Loucy (cell line): ENCODE results near the gene AMPD2.
"Not testable (repeated sequence)": the region's sequence is repeated elsewhere in the genome, so short reads cannot be mapped to it uniquely, and the experiment has no call there.

ENCODE experiments used
- H2AFZ ChIP-seq: fragments of 200-600 bp; sonication (generic); 2 replicates; pipeline ENCODE4 v1.6.0; 2016; ENCODE audit warnings: antibody characterized with exemption, mild to moderate bottlenecking, low read length, moderate library complexity
- H3F3A ChIP-seq: fragments of 200-600 bp; 2 replicates; pipeline ENCODE4 v1.6.0; 2016; ENCODE audit warnings: antibody characterized with exemption, low read depth, mild to moderate bottlenecking
- H3K27me3 ChIP-seq: fragments of 200-600 bp; sonication (generic); 2 replicates; pipeline ENCODE4 v1.6.1; 2014; ENCODE audit warnings: low read length, mild to moderate bottlenecking; ENCODE audit not compliant: insufficient read depth, poor library complexity, severe bottlenecking
- H3K36me3 ChIP-seq: fragments of 200-600 bp; sonication (generic); 2 replicates; pipeline ENCODE4 v1.6.1; 2016; ENCODE audit warnings: low read length; ENCODE audit not compliant: insufficient read depth
- H3K4me1 ChIP-seq: fragments of 200-600 bp; sonication (generic); 2 replicates; pipeline ENCODE4 v1.5.1; 2014; ENCODE audit warnings: low read length, mild to moderate bottlenecking; ENCODE audit not compliant: insufficient read depth, poor library complexity, severe bottlenecking
- H3K4me2 ChIP-seq: fragments of 200-600 bp; sonication (generic); 2 replicates; pipeline ENCODE4 v1.6.0; 2014; ENCODE audit warnings: antibody characterized with exemption, low read length, low read depth, mild to moderate bottlenecking; ENCODE audit not compliant: poor library complexity, severe bottlenecking
- H3K4me3 ChIP-seq: fragments of 200-600 bp; sonication (generic); 2 replicates; pipeline ENCODE4 v1.5.1; 2014; ENCODE audit warnings: low read length, mild to moderate bottlenecking, mixed read lengths; ENCODE audit not compliant: poor library complexity, severe bottlenecking
- H3K79me2 ChIP-seq: fragments of 200-600 bp; sonication (generic); 2 replicates; pipeline ENCODE4 v1.6.1; 2014; ENCODE audit warnings: low read length; ENCODE audit not compliant: insufficient read depth
- H3K9ac ChIP-seq: fragments of 200-600 bp; sonication (generic); 2 replicates; pipeline ENCODE4 v1.6.0; 2014; ENCODE audit warnings: mild to moderate bottlenecking, low read depth, low read length, moderate library complexity; ENCODE audit not compliant: poor library complexity, severe bottlenecking
- H3K9me2 ChIP-seq: fragments of 200-600 bp; sonication (generic); replicated peaks from 2 replicates; pipeline ENCODE4 v1.6.1; 2016; ENCODE audit warnings: low read depth, low read length, mixed read lengths
- H3K9me3 ChIP-seq: fragments of 200-600 bp; sonication (generic); 2 replicates; pipeline ENCODE4 v1.6.1; 2014; ENCODE audit warnings: mild to moderate bottlenecking, antibody characterized with exemption, low read length, low read depth; ENCODE audit not compliant: insufficient read depth
- H4K20me1 ChIP-seq: fragments of 200-600 bp; sonication (generic); 2 replicates; pipeline ENCODE4 v1.6.0; 2014; ENCODE audit warnings: antibody characterized with exemption, low read length, mild to moderate bottlenecking; ENCODE audit not compliant: insufficient read depth, poor library complexity, severe bottlenecking
- EZH2phosphoT487 ChIP-seq: fragments of 200-600 bp; IDR thresholded peaks from 2 replicates; pipeline ENCODE4 v1.6.1; 2018; ENCODE audit warnings: antibody characterized with exemption, mild to moderate bottlenecking, moderate library complexity, borderline replicate concordance
- TF ChIP-seq, protein P1 (sequence below): fragments of 200-600 bp; sonication (generic); conservative IDR thresholded peaks from 2 replicates; pipeline ENCODE4 v1.5.1; 2014; ENCODE audit warnings: mild to moderate bottlenecking, antibody characterized with exemption, low read length

The AMPD2 gene

GRCh38 chr1:109677459-109677858 is 57.8 kb downstream of the AMPD2 start:
- Histone ChIP-seq H3K4me1 (no peaks in the 10 kb centered on the region), H3K79me2 (no peaks in the 10 kb centered on the region), H3K36me3 (no peaks in the 10 kb centered on the region), H4K20me1 (no peaks in the 10 kb centered on the region), H3K9me2 (no peaks in the 10 kb centered on the region), H3K4me3 (no peak overlapping the region), H3K4me2 (no peak overlapping the region), H3K9ac (no peak overlapping the region), H3F3A (no peaks in the 10 kb centered on the region), H3K27me3 (no peaks in the 10 kb centered on the region), H3K9me3 (no peaks in the 10 kb centered on the region), H2AFZ (no peak overlapping the region)
- TF ChIP-seq EZH2phosphoT487 = no peak
- TF ChIP-seq, protein P1, sequence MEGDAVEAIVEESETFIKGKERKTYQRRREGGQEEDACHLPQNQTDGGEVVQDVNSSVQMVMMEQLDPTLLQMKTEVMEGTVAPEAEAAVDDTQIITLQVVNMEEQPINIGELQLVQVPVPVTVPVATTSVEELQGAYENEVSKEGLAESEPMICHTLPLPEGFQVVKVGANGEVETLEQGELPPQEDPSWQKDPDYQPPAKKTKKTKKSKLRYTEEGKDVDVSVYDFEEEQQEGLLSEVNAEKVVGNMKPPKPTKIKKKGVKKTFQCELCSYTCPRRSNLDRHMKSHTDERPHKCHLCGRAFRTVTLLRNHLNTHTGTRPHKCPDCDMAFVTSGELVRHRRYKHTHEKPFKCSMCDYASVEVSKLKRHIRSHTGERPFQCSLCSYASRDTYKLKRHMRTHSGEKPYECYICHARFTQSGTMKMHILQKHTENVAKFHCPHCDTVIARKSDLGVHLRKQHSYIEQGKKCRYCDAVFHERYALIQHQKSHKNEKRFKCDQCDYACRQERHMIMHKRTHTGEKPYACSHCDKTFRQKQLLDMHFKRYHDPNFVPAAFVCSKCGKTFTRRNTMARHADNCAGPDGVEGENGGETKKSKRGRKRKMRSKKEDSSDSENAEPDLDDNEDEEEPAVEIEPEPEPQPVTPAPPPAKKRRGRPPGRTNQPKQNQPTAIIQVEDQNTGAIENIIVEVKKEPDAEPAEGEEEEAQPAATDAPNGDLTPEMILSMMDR = no peak

- not testable (repeated sequence) for H3K27me3 ChIP-seq, H3K79me2 ChIP-seq, H3F3A ChIP-seq
Measured at GRCh38 chr1:109678637-109679036, 59.0 kb downstream of the AMPD2 start.

More at GRCh38 chr1:109678637-109679036, 59.0 kb downstream of the AMPD2 start:
- not testable (repeated sequence) for H3K4me2 ChIP-seq, H3K9ac ChIP-seq, H3K9me2 ChIP-seq, H3K4me3 ChIP-seq, H3K9me3 ChIP-seq, H3K4me1 ChIP-seq, H2AFZ ChIP-seq, H3K36me3 ChIP-seq, H4K20me1 ChIP-seq
